GM21786 (cell line): Measurements from ENCODE around the gene KLHL42.

Experiments
- ATAC-seq: cut with Tn5 transposase; IDR thresholded peaks from one replicate; pipeline ENCODE4 v1.9.1; 2021; ENCODE audit not compliant: unreplicated experiment

The KLHL42 gene

GRCh38 chr12:27851311-27851710, 71.3 kb downstream of the KLHL42 start:
- no peak for ATAC-seq

- ATAC-seq: no peak
Observed at GRCh38 chr12:27852117-27852516, 72.1 kb downstream of the KLHL42 start.
